Suprapubic skin (tissue), 4 donors: ENCODE data around the gene AKT2. TPM values are rescaled to one million over a fixed set of nuclear protein-coding genes. Genes with fewer than 3 reads are reported as not detected.

Source experiments
- DNase-seq, 2 donors: peaks; one replicate each; pipeline ENCODE4 v3.0.0-alpha.2; 2019; ENCODE audit warnings: low spot score in 2 of 2
- H3K27ac ChIP-seq: fragments of 200-600 bp; sonication (generic); one replicate; pipeline ENCODE4 v1.5.1; 2019
- H3K27me3 ChIP-seq: fragments of 200-600 bp; sonication (generic); one replicate; pipeline ENCODE4 v1.5.1; 2019
- H3K36me3 ChIP-seq: fragments of 200-600 bp; sonication (generic); one replicate; pipeline ENCODE4 v1.5.1; 2019
- H3K4me1 ChIP-seq: fragments of 200-600 bp; sonication (generic); one replicate; pipeline ENCODE4 v1.5.1; 2019
- H3K4me3 ChIP-seq: fragments of 200-600 bp; sonication (generic); one replicate; pipeline ENCODE4 v1.5.1; 2019; ENCODE audit warnings: mild to moderate bottlenecking
- H3K9me3 ChIP-seq: fragments of 200-600 bp; sonication (generic); one replicate; pipeline ENCODE4 v1.5.1; 2019
- CTCF ChIP-seq, 2 donors: fragments of 200-600 bp in 1 of 2; fragments of 450-650 bp in 1 of 2; sonication (generic) in 1 of 2; IDR thresholded peaks; one replicate each; pipeline ENCODE4 v1.5.1; 2016 to 2019; ENCODE audit warnings: antibody characterized with exemption in 2 of 2, mild to moderate bottlenecking in 1 of 2, moderate library complexity in 1 of 2
- EP300 ChIP-seq: sonication (generic); formaldehyde crosslinking; IDR thresholded peaks from one replicate; pipeline ENCODE4 v1.6.1; 2017; ENCODE audit warnings: antibody characterized with exemption
- POLR2A ChIP-seq, 2 donors: fragments of 450-650 bp; IDR thresholded peaks; one replicate each; pipeline ENCODE4 v1.6.1; 2017; ENCODE audit warnings: antibody characterized with exemption in 2 of 2, mild to moderate bottlenecking in 2 of 2, moderate library complexity in 2 of 2
- POLR2AphosphoS5 ChIP-seq, 3 donors: sonication (generic); formaldehyde crosslinking; IDR thresholded peaks; one replicate each; pipeline ENCODE4 v1.6.1; 2017; ENCODE audit warnings: antibody characterized with exemption in 3 of 3
- WGBS: methylation state at CpG from one replicate; pipeline ENCODE4 v1.1.5; 2018; 5-methylcytosine and 5-hydroxymethylcytosine counted together
- total RNA-seq, 4 donors: library from RNA; depleted of rRNA; stranded (reverse); fragments of >200 nt; gene quantifications; one replicate each; pipeline ENCODE4 v1.1.0, GENCODE V29; 2016

Gene AKT2
- total RNA-seq, 4 donors from 2014 or later: 76.4 to 146 (median 92.3) TPM

GRCh38 chr19:40251244-40251643, 33.9 kb downstream of the AKT2 start:
- Histone ChIP-seq H3K27me3 (no peaks in the 10 kb centered on the region), H3K4me3 (no peak overlapping the region), H3K36me3 (peaks cover 41% of the 10 kb centered on the region), H3K9me3 (no peaks in the 10 kb centered on the region), H3K4me1 (peaks cover 10% of the 10 kb centered on the region), H3K27ac (no peak overlapping the region)
- no peak for TF ChIP-seq POLR2AphosphoS5 (IDR thresholded peaks at IDR 0.05)
- no peak for TF ChIP-seq POLR2A (IDR thresholded peaks at IDR 0.05)
- TF ChIP-seq CTCF (IDR thresholded peaks at IDR 0.05): no peak
- TF ChIP-seq EP300: no peak
- no peak for DNase-seq

- H3K36me3 ChIP-seq: peaks cover 26% of the 10 kb centered on the region
- H3K9me3 ChIP-seq: no peaks in the 10 kb centered on the region
- H3K27ac ChIP-seq: no peak overlapping the region
- peaks cover 19% of the 10 kb centered on the region for H3K4me1 ChIP-seq
- H3K4me3 ChIP-seq: no peak overlapping the region
- no peaks in the 10 kb centered on the region for H3K27me3 ChIP-seq
- TF ChIP-seq CTCF (IDR thresholded peaks at IDR 0.05) (no peak), POLR2A (IDR thresholded peaks at IDR 0.05) (no peak), EP300 (no peak), POLR2AphosphoS5 (IDR thresholded peaks at IDR 0.05) (no peak)
- WGBS: 73% methylated on average over 11 of the region's 11 CpGs
- DNase-seq: no peak
Measured at GRCh38 chr19:40249781-40250180, 35.4 kb downstream of the AKT2 start.

GRCh38 chr19:40249201-40249600, 35.9 kb downstream of the AKT2 start:
- 79% methylated on average over 10 of the region's 10 CpGs for whole genome bisulfite sequencing
- Histone ChIP-seq H3K27me3 (no peaks in the 10 kb centered on the region), H3K4me1 (peaks cover 19% of the 10 kb centered on the region), H3K9me3 (no peaks in the 10 kb centered on the region), H3K4me3 (no peak overlapping the region), H3K27ac (no peak overlapping the region), H3K36me3 (peaks cover 20% of the 10 kb centered on the region)
- no peak for DNase-seq
- no peak for TF ChIP-seq EP300
- TF ChIP-seq POLR2AphosphoS5 (IDR thresholded peaks at IDR 0.05): no peak
- TF ChIP-seq CTCF (IDR thresholded peaks at IDR 0.05): no peak
- TF ChIP-seq POLR2A (IDR thresholded peaks at IDR 0.05): no peak

GRCh38 chr19:40247735-40248262, 37.3 kb downstream of the AKT2 start:
- H3K27me3 ChIP-seq: no peaks in the 10 kb centered on the region
- peaks cover 21% of the 10 kb centered on the region for H3K4me1 ChIP-seq
- H3K9me3 ChIP-seq: no peaks in the 10 kb centered on the region
- no peak overlapping the region for H3K27ac ChIP-seq
- peaks cover 10% of the 10 kb centered on the region for H3K36me3 ChIP-seq
- 92% methylated on average over 6 of the region's 12 CpGs for WGBS
- H3K4me3 ChIP-seq: no peak overlapping the region
- TF ChIP-seq POLR2A (IDR thresholded peaks at IDR 0.05): no peak
- TF ChIP-seq CTCF (IDR thresholded peaks at IDR 0.05): no peak
- TF ChIP-seq EP300: no peak
- TF ChIP-seq POLR2AphosphoS5 (IDR thresholded peaks at IDR 0.05): no peak
- DNase-seq: no peak

- WGBS: 100% methylated on average over 3 of the region's 6 CpGs
- Histone ChIP-seq H3K36me3 (peaks cover 13% of the 10 kb centered on the region), H3K27ac (no peak overlapping the region), H3K9me3 (no peaks in the 10 kb centered on the region), H3K27me3 (no peaks in the 10 kb centered on the region), H3K4me1 (peaks cover 24% of the 10 kb centered on the region), H3K4me3 (no peak overlapping the region)
- no peak for TF ChIP-seq EP300
- TF ChIP-seq POLR2A (IDR thresholded peaks at IDR 0.05): no peak
- no peak for TF ChIP-seq POLR2AphosphoS5 (IDR thresholded peaks at IDR 0.05)
- TF ChIP-seq CTCF (IDR thresholded peaks at IDR 0.05): no peak
- DNase-seq: no peak
Measured at GRCh38 chr19:40247178-40247577, 38.0 kb downstream of the AKT2 start.
